IPS-18a (cell line): ENCODE results near the gene DCDC1.
"Not testable (repeated sequence)": the region's sequence is repeated elsewhere in the genome, so short reads cannot be mapped to it uniquely, and the experiment has no call there.

Experiments used
- H3K27ac ChIP-seq: one replicate; pipeline ENCODE4 v1.5.1; 2013; ENCODE audit warnings: low read length
- H3K27me3 ChIP-seq: one replicate; pipeline ENCODE4 v1.6.1; 2013; ENCODE audit warnings: mild to moderate bottlenecking, low read length; ENCODE audit not compliant: control insufficient read depth, insufficient read depth
- H3K36me3 ChIP-seq: one replicate; pipeline ENCODE4 v1.6.1; 2013; ENCODE audit warnings: low read depth, low read length; ENCODE audit not compliant: control insufficient read depth
- H3K4me1 ChIP-seq: one replicate; pipeline ENCODE4 v1.6.1; 2013; ENCODE audit warnings: low read depth, low read length; ENCODE audit not compliant: control insufficient read depth
- H3K4me3 ChIP-seq: one replicate; pipeline ENCODE4 v1.5.1; 2013; ENCODE audit warnings: low read length
- H3K9ac ChIP-seq: one replicate; pipeline ENCODE4 v1.6.1; 2013; ENCODE audit warnings: mild to moderate bottlenecking, low read length, moderate library complexity
- H3K9me3 ChIP-seq: one replicate; pipeline ENCODE4 v1.6.1; 2013; ENCODE audit warnings: low read depth, low read length; ENCODE audit not compliant: control insufficient read depth

The DCDC1 gene

GRCh38 chr11:30983776-30984441, 385.6 kb downstream of the DCDC1 start:
- Histone ChIP-seq H3K9ac (no peak overlapping the region), H3K27ac (no peak overlapping the region), H3K27me3 (no peaks in the 10 kb centered on the region), H3K4me1 (peaks cover 11% of the 10 kb centered on the region), H3K4me3 (no peak overlapping the region), H3K36me3 (no peaks in the 10 kb centered on the region), H3K9me3 (no peaks in the 10 kb centered on the region)

GRCh38 chr11:30983143-30983542, 386.4 kb downstream of the DCDC1 start:
- Histone ChIP-seq H3K9me3 (no peaks in the 10 kb centered on the region), H3K4me1 (peaks cover 11% of the 10 kb centered on the region), H3K36me3 (no peaks in the 10 kb centered on the region), H3K9ac (no peak overlapping the region), H3K27me3 (no peaks in the 10 kb centered on the region), H3K27ac (no peak overlapping the region), H3K4me3 (no peak overlapping the region)

- Histone ChIP-seq H3K4me1 (no peaks in the 10 kb centered on the region), H3K36me3 (no peaks in the 10 kb centered on the region), H3K9ac (no peak overlapping the region), H3K27me3 (no peaks in the 10 kb centered on the region), H3K27ac (no peak overlapping the region), H3K9me3 (no peaks in the 10 kb centered on the region), H3K4me3 (no peak overlapping the region)
Measured at GRCh38 chr11:30967579-30967978, 402.0 kb downstream of the DCDC1 start.

GRCh38 chr11:30960387-30960992, 409.0 kb downstream of the DCDC1 start:
- no peak overlapping the region for H3K27ac ChIP-seq
- no peaks in the 10 kb centered on the region for H3K9me3 ChIP-seq
- H3K9ac ChIP-seq = no peak overlapping the region
- H3K4me3 ChIP-seq = no peak overlapping the region
- no peaks in the 10 kb centered on the region for H3K4me1 ChIP-seq
- no peaks in the 10 kb centered on the region for H3K27me3 ChIP-seq
- no peaks in the 10 kb centered on the region for H3K36me3 ChIP-seq

GRCh38 chr11:30956751-30957150, 412.8 kb downstream of the DCDC1 start:
- Histone ChIP-seq H3K4me1 (no peaks in the 10 kb centered on the region), H3K4me3 (no peak overlapping the region), H3K27ac (no peak overlapping the region), H3K9me3 (no peaks in the 10 kb centered on the region), H3K36me3 (no peaks in the 10 kb centered on the region), H3K27me3 (no peaks in the 10 kb centered on the region), H3K9ac (no peak overlapping the region)

GRCh38 chr11:30949838-30950237, 419.7 kb downstream of the DCDC1 start:
- Histone ChIP-seq H3K4me3 (no peak overlapping the region), H3K9me3 (peaks cover 3% of the 10 kb centered on the region), H3K27ac (no peak overlapping the region), H3K27me3 (no peaks in the 10 kb centered on the region), H3K9ac (no peak overlapping the region), H3K4me1 (no peaks in the 10 kb centered on the region), H3K36me3 (no peaks in the 10 kb centered on the region)

GRCh38 chr11:30947715-30948114, 421.8 kb downstream of the DCDC1 start:
- not testable (repeated sequence) for H3K9me3 ChIP-seq, H3K4me1 ChIP-seq, H3K27ac ChIP-seq, H3K4me3 ChIP-seq, H3K9ac ChIP-seq, H3K36me3 ChIP-seq, H3K27me3 ChIP-seq

- H3K9me3 ChIP-seq = no peaks in the 10 kb centered on the region
- H3K36me3 ChIP-seq = no peaks in the 10 kb centered on the region
- H3K27me3 ChIP-seq = no peaks in the 10 kb centered on the region
- H3K4me3 ChIP-seq = no peak overlapping the region
- H3K9ac ChIP-seq = no peak overlapping the region
- H3K4me1 ChIP-seq = no peaks in the 10 kb centered on the region
- no peak overlapping the region for H3K27ac ChIP-seq
Measured at GRCh38 chr11:30938810-30939209, 430.7 kb downstream of the DCDC1 start.

GRCh38 chr11:30938171-30938570, 431.4 kb downstream of the DCDC1 start:
- Histone ChIP-seq H3K27me3 (no peaks in the 10 kb centered on the region), H3K4me3 (no peak overlapping the region), H3K36me3 (no peaks in the 10 kb centered on the region), H3K9ac (no peak overlapping the region), H3K4me1 (no peaks in the 10 kb centered on the region), H3K9me3 (no peaks in the 10 kb centered on the region), H3K27ac (no peak overlapping the region)

- H3K4me1 ChIP-seq = no peaks in the 10 kb centered on the region
- no peaks in the 10 kb centered on the region for H3K27me3 ChIP-seq
- no peak overlapping the region for H3K27ac ChIP-seq
- H3K36me3 ChIP-seq = no peaks in the 10 kb centered on the region
- no peak overlapping the region for H3K9ac ChIP-seq
- H3K4me3 ChIP-seq = no peak overlapping the region
- H3K9me3 ChIP-seq = no peaks in the 10 kb centered on the region
Measured at GRCh38 chr11:30936491-30936890, 433.0 kb downstream of the DCDC1 start.

- no peaks in the 10 kb centered on the region for H3K36me3 ChIP-seq
- H3K27me3 ChIP-seq = no peaks in the 10 kb centered on the region
- no peak overlapping the region for H3K27ac ChIP-seq
- no peaks in the 10 kb centered on the region for H3K9me3 ChIP-seq
- no peak overlapping the region for H3K9ac ChIP-seq
- no peak overlapping the region for H3K4me3 ChIP-seq
- H3K4me1 ChIP-seq = no peaks in the 10 kb centered on the region
Measured at GRCh38 chr11:30935861-30936260, 433.7 kb downstream of the DCDC1 start.

- no peak overlapping the region for H3K4me3 ChIP-seq
- no peak overlapping the region for H3K27ac ChIP-seq
- no peaks in the 10 kb centered on the region for H3K27me3 ChIP-seq
- no peaks in the 10 kb centered on the region for H3K36me3 ChIP-seq
- no peaks in the 10 kb centered on the region for H3K9me3 ChIP-seq
- no peaks in the 10 kb centered on the region for H3K4me1 ChIP-seq
- no peak overlapping the region for H3K9ac ChIP-seq
Measured at GRCh38 chr11:30926130-30926529, 443.4 kb downstream of the DCDC1 start.
